Measurements from ENCODE around the gene MRAS. TPM values are rescaled to one million over a fixed set of nuclear protein-coding genes. Genes with fewer than 3 reads are reported as not detected.
"Not testable (repeated sequence)": the region's sequence is repeated elsewhere in the genome, so short reads cannot be mapped to it uniquely, and the experiment has no call there.

The MRAS gene
- total RNA-seq, 1 donor from 2014 or later, result 22.2 TPM

DNA sequence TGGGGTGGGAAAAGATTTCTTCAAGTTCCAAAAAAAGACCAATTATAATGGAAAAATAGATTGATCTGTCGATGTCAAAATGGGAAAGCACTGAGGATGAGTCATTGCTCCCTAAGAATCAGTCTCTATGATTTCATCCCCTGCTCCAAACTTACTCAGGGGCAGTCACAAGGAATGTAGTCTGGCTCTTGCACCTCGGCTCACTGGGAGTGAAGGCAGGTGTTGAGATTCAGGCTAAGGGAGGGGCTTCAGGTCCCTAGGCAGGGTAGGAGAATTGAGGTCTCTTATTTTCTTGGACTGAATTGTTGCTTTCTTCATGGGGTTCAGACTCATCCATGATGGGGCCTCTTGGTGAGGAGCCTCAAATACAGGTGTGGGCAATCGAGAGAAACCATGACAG is 100.3 kb downstream of the MRAS start:
- DNase-seq, result no peak

DNA sequence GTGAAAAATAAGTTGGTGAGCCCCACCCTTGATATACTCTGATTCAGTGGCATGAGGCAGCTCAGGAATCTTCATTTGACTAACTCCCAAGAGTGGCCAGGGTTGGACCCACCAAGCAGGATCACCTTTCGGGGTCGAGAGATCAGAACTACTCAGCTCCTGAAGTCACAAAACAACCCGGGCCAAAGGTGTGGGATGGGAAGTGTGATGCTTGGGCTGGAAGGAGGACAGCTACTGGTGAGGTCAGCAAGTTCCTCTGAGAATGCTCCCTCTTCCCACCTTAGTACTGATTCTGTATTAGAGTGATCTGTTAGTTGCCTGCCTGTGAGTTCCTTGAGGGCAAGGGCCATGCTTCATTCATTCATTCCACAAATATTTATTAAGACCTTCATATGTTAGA is 101.1 kb downstream of the MRAS start:
- no peak for DNase-seq

DNA sequence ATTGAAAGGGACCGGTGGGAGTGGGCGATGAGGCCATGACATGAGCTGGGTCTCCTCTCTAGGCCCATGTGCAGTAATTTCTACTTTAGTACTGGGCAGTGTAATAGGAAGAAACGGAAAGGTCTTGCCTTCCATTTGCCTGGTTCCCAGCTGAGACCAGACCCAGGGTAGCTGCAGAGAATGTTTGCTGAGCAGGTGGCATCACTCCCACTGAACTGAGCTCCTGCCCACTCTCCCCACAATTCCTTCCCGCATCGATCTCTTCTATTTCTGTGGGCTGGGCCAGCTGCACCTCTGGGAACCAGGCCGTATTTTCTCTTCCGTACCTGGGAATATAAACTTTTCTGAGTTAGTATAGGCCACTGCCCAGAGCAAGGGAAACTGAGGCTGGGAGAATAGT is 101.8 kb downstream of the MRAS start:
- no peak for DNase-seq

DNA sequence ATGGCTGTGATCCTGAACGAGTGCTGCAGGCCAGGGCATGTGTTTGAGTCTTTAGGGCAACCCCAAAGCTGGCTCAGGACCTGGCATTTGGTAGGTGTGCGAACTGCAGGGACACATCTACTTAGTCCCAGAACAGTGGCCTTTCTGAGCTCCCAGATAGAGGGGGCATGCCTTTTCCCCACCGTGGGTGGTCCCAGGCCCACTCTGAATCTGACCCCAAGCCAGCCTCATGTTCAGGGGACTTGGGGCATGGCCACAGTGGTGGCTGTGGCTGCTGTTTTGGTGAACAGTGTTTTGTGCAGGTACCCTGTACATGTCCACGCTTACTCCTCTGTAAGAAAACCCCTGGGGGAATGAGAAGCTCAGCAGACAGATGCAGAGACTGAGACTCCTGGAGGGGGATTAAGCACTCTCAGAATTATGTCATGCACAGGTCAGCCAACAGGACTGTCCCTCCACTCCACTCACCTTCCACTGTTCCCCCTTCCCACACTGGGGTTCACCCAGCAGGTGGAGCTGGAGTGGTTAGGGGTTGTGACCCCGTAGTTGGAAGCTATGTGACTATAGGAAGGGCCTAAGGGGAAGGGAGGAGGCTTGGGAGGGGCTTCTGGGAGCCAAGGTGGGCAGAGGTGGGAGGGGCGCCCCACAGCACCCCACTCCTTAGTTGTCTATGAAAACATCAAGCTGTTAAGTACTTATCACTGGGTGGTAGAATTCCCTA is 102.5 kb downstream of the MRAS start:
- no peak for DNase-seq

DNA sequence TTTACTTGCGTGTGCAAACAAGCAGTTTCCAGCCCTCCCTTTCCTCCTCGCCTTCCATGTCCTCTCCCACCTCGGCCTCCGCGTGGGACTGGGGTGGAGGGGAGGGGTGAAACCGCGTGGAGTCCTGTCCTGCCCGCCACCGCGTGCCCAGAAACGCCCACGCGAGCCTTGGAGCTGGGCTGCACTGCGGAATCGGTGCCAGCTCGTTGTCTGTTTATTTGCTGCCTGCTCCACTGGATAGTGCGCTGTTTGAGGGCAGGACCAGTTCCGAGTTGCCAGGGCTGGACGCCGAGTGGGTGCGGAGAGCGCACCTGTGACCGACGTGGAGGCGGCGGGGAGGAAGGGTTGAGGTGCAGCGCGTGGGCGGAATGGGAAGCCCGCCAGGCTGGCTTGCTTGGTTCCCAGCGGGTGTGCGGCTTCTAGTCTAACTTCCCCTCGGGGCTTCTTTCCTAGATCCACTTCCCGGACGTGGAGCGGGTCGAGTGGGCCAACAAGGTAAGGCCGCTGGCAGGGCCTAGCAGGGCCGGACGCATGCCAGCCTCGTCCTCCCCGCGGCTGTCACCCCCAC is 103.3 kb downstream of the MRAS start:
- no peak for DNase-seq

DNA sequence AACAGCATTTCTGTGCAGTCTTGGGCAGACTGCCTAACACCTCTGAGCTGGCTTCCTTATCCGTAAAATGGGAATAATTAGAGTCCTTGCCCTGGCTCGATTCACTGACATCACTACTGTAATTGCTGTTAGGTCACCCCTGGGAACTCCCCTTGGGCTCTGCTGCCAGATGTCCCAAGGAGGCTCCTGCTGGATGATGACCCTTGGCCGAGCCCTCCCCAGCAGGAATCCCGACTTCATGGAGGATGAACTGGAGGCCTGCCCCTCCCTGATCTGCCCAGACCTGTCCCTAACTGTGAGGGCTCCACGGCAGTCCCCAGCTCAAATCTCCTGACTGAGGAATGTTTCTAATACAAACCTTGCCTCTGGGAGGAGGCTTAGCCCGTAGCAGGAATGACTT is 104.1 kb downstream of the MRAS start:
- no peak for DNase-seq

DNA sequence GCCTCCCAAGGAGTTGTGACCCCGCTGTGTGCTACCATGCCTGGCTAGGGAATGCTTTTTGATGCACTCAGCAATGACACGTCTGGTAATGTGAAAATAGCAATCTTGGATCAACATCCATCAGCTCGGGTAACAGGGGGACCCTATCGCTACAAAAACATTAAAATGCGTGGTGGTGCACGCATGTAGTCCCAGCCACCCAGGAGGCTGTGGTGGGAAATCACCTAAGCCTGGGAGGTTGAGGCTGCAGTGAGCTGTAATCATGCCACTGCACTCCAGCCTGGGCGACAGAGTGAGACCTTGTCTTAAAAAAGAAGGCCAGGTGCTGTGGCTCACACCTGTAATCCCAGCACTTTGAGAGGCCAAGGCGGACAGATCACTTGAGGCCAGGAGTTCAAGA is 105.6 kb downstream of the MRAS start:
- DNase-seq, result not testable (repeated sequence)

Other genes with a start within 250 kb of the MRAS start
- 23.9 TPM for gene DZIP1L, start 233.0 kb upstream of the MRAS start, total RNA-seq
- not detected for gene A4GNT, start 216.2 kb upstream of the MRAS start, total RNA-seq
- gene DBR1, start 173.7 kb upstream of the MRAS start, total RNA-seq, result 16.3 TPM
- gene ARMC8, start 161.3 kb upstream of the MRAS start, total RNA-seq, result 47.1 TPM
- gene NME9, start 18.7 kb upstream of the MRAS start, total RNA-seq, result not detected
- gene ESYT3, start 86.0 kb downstream of the MRAS start, total RNA-seq, result 7.9 TPM
- 29.7 TPM for gene CEP70, start 245.7 kb downstream of the MRAS start, total RNA-seq

Data from skin of body (tissue), 2 donors.